ENCODE data around the gene SHLD2. TPM values are rescaled to one million over a fixed set of nuclear protein-coding genes. Genes with fewer than 3 reads are reported as not detected.
"Not testable (repeated sequence)": the region's sequence is repeated elsewhere in the genome, so short reads cannot be mapped to it uniquely, and the experiment has no call there.

The SHLD2 gene
- total RNA-seq, 1 donor from 2014 or later: 19.3 TPM

DNA sequence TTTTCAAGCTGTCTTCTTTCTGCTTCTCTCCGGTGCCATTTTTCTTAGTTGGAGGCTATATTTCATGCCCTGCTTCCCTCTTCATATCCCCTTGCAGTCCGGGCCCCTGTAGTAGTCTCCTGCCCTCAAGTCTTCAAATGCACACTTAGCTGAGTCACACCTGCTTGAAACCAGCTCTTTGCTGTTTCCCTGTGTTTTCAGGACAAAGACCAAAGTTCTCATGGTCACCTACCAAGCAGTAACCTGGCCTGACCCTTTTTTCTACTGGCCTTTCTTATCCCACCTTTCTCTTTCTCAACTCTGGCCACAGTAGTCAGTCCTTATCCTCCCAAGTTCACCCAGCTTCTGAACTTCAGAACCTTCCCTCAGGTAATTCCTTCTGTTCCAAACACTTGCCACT, 28.8 kb upstream of the SHLD2 start:
- no peaks in the 10 kb centered on the region for H3K27me3 ChIP-seq (ENCODE audit: control insufficient read depth in 3 of 3, insufficient read depth in 3 of 3, low read length in 3 of 3)
- no peaks in the 10 kb centered on the region for H3K4me1 ChIP-seq (ENCODE audit: control insufficient read depth in 3 of 3, insufficient read depth in 3 of 3, low read length in 3 of 3)
- no peak overlapping the region for H3K9ac ChIP-seq (ENCODE audit: low read depth in 1 of 3, low read length in 3 of 3)
- H3K4me3 ChIP-seq (ENCODE audit: low read length in 3 of 3): no peak overlapping the region
- H3K9me3 ChIP-seq (ENCODE audit: control insufficient read depth in 3 of 3, low read length in 3 of 3): no peaks in the 10 kb centered on the region
- peaks cover 11 to 50% (median 33%) of the 10 kb centered on the region in 3 donors for H3K36me3 ChIP-seq (ENCODE audit: control insufficient read depth in 3 of 3, insufficient read depth in 3 of 3, low read length in 3 of 3)
- H3K27ac ChIP-seq (ENCODE audit: low read depth, low read length): no peak overlapping the region

DNA sequence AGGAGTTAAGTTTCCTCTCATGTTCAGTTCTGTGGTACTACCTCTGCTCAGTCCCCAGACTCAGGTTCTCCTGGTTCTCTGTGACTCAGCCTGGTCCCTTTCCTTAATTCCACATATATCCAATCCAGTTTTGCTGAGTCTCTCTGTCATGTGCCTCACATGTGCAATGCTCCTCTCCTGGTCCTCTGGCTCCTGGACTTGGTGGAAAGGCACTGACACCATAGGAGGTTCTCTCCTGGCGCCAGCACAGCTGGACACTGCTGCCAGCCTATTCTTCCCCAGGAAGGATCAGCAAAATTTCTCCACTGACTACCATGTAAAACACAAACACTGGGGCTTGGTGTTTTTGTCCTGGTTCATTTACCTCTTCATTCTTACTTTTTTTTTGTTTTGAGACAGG, 28.1 kb upstream of the SHLD2 start:
- Histone ChIP-seq H3K36me3 (ENCODE audit: control insufficient read depth in 3 of 3, insufficient read depth in 3 of 3, low read length in 3 of 3) (peaks cover 8 to 46% (median 34%) of the 10 kb centered on the region in 3 donors), H3K4me1 (ENCODE audit: control insufficient read depth in 3 of 3, insufficient read depth in 3 of 3, low read length in 3 of 3) (no peaks in the 10 kb centered on the region), H3K9me3 (ENCODE audit: control insufficient read depth in 3 of 3, low read length in 3 of 3) (no peaks in the 10 kb centered on the region), H3K27ac (ENCODE audit: low read depth, low read length) (no peak overlapping the region), H3K9ac (ENCODE audit: low read depth in 1 of 3, low read length in 3 of 3) (no peak overlapping the region), H3K27me3 (ENCODE audit: control insufficient read depth in 3 of 3, insufficient read depth in 3 of 3, low read length in 3 of 3) (no peaks in the 10 kb centered on the region), H3K4me3 (ENCODE audit: low read length in 3 of 3) (no peak overlapping the region)

DNA sequence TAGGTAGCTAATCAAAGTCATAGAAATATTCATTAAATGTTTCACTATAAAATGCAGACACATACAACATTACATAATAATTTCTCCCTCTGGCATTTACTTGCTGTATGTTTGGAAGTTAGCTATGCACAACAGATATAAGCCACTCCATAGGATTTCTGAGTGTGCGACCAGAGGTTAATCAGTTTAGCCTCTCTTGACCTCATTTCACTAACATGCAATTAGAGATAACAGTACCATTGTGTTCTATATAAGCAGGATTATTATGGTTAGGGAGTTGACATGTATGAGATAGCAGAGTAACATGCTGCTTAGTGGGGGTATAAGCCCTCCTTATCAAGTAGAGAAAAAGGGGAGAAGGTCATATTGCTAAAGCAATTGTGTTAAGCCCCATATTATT, 26.7 kb upstream of the SHLD2 start:
- H3K4me3 ChIP-seq (ENCODE audit: low read length in 3 of 3): no peak overlapping the region
- no peaks in the 10 kb centered on the region for H3K27me3 ChIP-seq (ENCODE audit: control insufficient read depth in 3 of 3, insufficient read depth in 3 of 3, low read length in 3 of 3)
- no peaks in the 10 kb centered on the region for H3K9me3 ChIP-seq (ENCODE audit: control insufficient read depth in 3 of 3, low read length in 3 of 3)
- H3K9ac ChIP-seq (ENCODE audit: low read depth in 1 of 3, low read length in 3 of 3): no peak overlapping the region
- H3K4me1 ChIP-seq (ENCODE audit: control insufficient read depth in 3 of 3, insufficient read depth in 3 of 3, low read length in 3 of 3): no peaks in the 10 kb centered on the region
- H3K36me3 ChIP-seq (ENCODE audit: control insufficient read depth in 3 of 3, insufficient read depth in 3 of 3, low read length in 3 of 3): peaks cover 10 to 45% (median 40%) of the 10 kb centered on the region in 3 donors
- H3K27ac ChIP-seq (ENCODE audit: low read depth, low read length): no peak overlapping the region

DNA sequence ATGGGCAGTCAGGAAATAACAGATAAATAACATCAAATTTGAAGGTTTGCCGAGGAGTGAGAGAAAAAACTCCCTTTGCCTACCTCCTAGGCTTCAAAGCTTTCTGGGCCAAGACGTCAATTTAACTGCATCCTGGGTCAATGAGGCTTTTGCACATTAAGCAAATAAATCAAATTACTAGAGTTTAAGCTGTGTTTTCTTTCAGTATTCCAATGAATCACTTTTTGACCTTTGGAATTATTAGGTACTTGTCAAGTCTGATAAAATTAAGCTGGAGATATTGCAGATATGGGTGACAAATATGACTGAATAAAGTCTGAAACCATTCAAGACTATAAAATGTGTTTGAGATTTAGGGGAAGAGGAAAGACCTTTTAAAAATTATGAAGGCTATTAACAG, 22.6 kb upstream of the SHLD2 start:
- Histone ChIP-seq H3K4me3 (ENCODE audit: low read length in 3 of 3) (no peak overlapping the region), H3K9ac (ENCODE audit: low read depth in 1 of 3, low read length in 3 of 3) (no peak overlapping the region), H3K4me1 (ENCODE audit: control insufficient read depth in 3 of 3, insufficient read depth in 3 of 3, low read length in 3 of 3) (no peaks in the 10 kb centered on the region), H3K27me3 (ENCODE audit: control insufficient read depth in 3 of 3, insufficient read depth in 3 of 3, low read length in 3 of 3) (no peaks in the 10 kb centered on the region), H3K36me3 (ENCODE audit: control insufficient read depth in 3 of 3, insufficient read depth in 3 of 3, low read length in 3 of 3) (peaks cover 6 to 22% (median 14%) of the 10 kb centered on the region in 3 donors), H3K27ac (ENCODE audit: low read depth, low read length) (no peak overlapping the region), H3K9me3 (ENCODE audit: control insufficient read depth in 3 of 3, low read length in 3 of 3) (no peaks in the 10 kb centered on the region)

DNA sequence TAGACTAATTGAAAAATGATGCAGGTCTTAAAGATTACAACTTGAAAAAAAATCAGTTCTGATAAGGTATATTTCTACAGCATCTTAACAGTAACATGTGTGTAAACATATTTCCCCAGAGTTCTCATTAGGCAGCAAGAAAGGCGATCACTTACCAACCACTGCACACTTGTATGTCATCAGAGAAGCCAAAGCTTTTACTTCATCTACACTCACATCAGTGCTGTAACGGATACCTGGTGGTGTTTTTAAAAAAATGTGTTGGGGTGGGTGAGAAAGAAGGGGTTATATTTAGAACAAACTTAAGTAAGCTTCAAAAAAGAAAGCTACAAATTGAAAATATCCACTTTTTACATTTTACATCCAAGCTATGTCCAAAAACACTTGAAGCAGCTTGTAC, 18.6 kb upstream of the SHLD2 start:
- not testable (repeated sequence) for H3K36me3 ChIP-seq (ENCODE audit: control insufficient read depth in 3 of 3, insufficient read depth in 3 of 3, low read length in 3 of 3); H3K9ac ChIP-seq (ENCODE audit: low read depth in 1 of 3, low read length in 3 of 3); H3K27ac ChIP-seq (ENCODE audit: low read depth, low read length); H3K4me1 ChIP-seq (ENCODE audit: control insufficient read depth in 3 of 3, insufficient read depth in 3 of 3, low read length in 3 of 3); H3K27me3 ChIP-seq (ENCODE audit: control insufficient read depth in 3 of 3, insufficient read depth in 3 of 3, low read length in 3 of 3); H3K9me3 ChIP-seq (ENCODE audit: control insufficient read depth in 3 of 3, low read length in 3 of 3); H3K4me3 ChIP-seq (ENCODE audit: low read length in 3 of 3)

DNA sequence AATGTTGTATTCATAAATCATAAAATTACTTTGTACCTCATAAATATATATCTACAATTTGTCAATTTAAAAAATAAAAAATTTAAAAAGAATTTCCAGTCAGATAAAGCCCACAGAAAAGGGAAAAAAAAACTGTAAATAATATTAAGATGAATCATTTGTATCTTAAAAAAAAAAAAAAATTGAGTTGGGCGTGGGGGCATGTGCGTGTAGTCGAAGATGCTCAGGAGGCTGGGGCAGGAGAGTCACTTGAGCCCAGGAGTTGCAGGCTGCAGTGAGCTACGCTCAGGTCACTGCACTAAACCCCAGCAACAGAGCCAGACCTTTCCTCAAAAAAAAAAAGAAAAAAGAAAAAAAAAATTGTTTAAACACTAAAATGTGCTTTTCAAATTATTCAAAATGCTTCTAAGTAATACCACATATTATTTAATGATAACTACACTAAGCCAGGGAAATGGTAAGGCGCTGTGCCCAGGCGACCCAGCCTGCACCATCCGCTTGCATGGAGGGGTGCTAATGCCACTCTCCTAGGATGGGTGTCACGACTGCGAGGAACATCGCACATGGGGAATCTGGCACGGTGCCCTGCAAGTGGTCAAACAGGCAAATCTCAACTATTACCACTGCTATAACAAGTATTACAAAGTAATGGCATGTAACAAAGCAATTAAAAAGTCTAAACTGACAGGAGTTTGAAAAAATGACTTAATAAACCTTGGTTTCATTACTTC, 15.7 kb upstream of the SHLD2 start:
- H3K27ac ChIP-seq (ENCODE audit: low read depth, low read length): no peak overlapping the region
- H3K9ac ChIP-seq (ENCODE audit: low read depth in 1 of 3, low read length in 3 of 3): no peak overlapping the region
- H3K4me3 ChIP-seq (ENCODE audit: low read length in 3 of 3): no peak overlapping the region
- H3K27me3 ChIP-seq (ENCODE audit: control insufficient read depth in 3 of 3, insufficient read depth in 3 of 3, low read length in 3 of 3): no peaks in the 10 kb centered on the region
- H3K36me3 ChIP-seq (ENCODE audit: control insufficient read depth in 3 of 3, insufficient read depth in 3 of 3, low read length in 3 of 3): peaks cover 0 to 1% (median 0%) of the 10 kb centered on the region in 3 donors
- no peaks in the 10 kb centered on the region for H3K9me3 ChIP-seq (ENCODE audit: control insufficient read depth in 3 of 3, low read length in 3 of 3)
- peaks cover 0 to 3% (median 3%) of the 10 kb centered on the region in 3 donors for H3K4me1 ChIP-seq (ENCODE audit: control insufficient read depth in 3 of 3, insufficient read depth in 3 of 3, low read length in 3 of 3)

DNA sequence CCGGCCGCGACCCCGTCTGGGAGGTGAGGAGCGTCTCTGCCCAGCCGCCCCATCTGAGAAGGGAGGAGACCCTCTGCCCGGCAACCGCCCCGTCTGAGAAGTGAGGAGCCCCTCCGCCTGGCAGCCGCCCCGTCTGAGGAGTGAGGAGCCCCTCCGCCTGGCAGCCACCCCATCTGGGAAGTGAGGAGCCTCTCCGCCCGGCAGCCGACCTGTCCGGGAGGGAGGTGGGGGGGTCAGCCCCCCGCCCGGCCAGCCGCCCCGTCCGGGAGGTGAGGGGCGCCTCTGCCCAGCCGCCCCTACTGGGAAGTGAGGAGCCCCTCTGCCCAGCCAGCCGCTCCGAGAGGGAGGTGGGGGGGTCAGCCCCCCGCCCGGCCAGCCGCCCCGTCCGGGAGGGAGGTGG, 14.4 kb upstream of the SHLD2 start:
- H3K9me3 ChIP-seq (ENCODE audit: control insufficient read depth in 3 of 3, low read length in 3 of 3); H3K27me3 ChIP-seq (ENCODE audit: control insufficient read depth in 3 of 3, insufficient read depth in 3 of 3, low read length in 3 of 3); H3K4me1 ChIP-seq (ENCODE audit: control insufficient read depth in 3 of 3, insufficient read depth in 3 of 3, low read length in 3 of 3); H3K27ac ChIP-seq (ENCODE audit: low read depth, low read length); H3K9ac ChIP-seq (ENCODE audit: low read depth in 1 of 3, low read length in 3 of 3); H3K36me3 ChIP-seq (ENCODE audit: control insufficient read depth in 3 of 3, insufficient read depth in 3 of 3, low read length in 3 of 3); H3K4me3 ChIP-seq (ENCODE audit: low read length in 3 of 3): not testable (repeated sequence)

DNA sequence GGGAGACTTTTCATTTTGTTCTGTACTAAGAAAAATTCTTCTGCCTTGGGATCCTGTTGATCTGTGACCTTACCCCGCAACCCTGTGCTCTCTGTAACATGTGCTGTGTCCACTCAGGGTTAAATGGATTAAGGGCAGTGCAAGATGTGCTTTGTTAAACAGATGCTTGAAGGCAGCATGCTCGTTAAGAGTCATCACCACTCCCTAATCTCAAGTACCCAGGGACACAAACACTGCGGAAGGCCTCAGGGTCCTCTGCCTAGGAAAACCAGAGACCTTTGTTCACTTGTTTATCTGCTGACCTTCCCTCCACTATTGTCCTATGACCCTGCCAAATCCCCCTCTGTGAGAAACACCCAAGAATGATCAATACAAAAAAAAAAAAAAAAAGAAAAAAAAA, 13.4 kb upstream of the SHLD2 start:
- H3K9me3 ChIP-seq (ENCODE audit: control insufficient read depth in 3 of 3, low read length in 3 of 3); H3K27me3 ChIP-seq (ENCODE audit: control insufficient read depth in 3 of 3, insufficient read depth in 3 of 3, low read length in 3 of 3); H3K4me1 ChIP-seq (ENCODE audit: control insufficient read depth in 3 of 3, insufficient read depth in 3 of 3, low read length in 3 of 3); H3K4me3 ChIP-seq (ENCODE audit: low read length in 3 of 3); H3K9ac ChIP-seq (ENCODE audit: low read depth in 1 of 3, low read length in 3 of 3); H3K36me3 ChIP-seq (ENCODE audit: control insufficient read depth in 3 of 3, insufficient read depth in 3 of 3, low read length in 3 of 3); H3K27ac ChIP-seq (ENCODE audit: low read depth, low read length): not testable (repeated sequence)

DNA sequence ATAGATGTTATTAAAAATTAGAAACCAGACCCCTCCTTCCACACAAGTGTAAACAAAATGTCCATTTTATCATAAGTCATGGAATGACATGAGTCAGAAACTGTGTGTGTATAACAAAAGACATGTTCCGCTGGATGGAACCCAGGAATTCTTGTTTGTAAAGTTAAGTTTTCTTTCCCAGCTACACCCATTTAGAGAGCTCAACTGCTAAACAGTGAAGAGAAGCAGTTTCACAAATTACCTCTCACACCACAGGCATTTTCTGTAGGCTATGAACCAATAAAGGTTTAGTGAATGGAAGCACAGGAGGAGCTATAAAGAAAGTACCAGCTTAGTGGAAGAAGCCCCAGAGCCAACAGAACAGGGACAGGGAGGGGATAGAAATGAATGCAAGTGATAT, 12.8 kb upstream of the SHLD2 start:
- H3K36me3 ChIP-seq (ENCODE audit: control insufficient read depth in 3 of 3, insufficient read depth in 3 of 3, low read length in 3 of 3); H3K4me1 ChIP-seq (ENCODE audit: control insufficient read depth in 3 of 3, insufficient read depth in 3 of 3, low read length in 3 of 3); H3K27me3 ChIP-seq (ENCODE audit: control insufficient read depth in 3 of 3, insufficient read depth in 3 of 3, low read length in 3 of 3); H3K9ac ChIP-seq (ENCODE audit: low read depth in 1 of 3, low read length in 3 of 3); H3K9me3 ChIP-seq (ENCODE audit: control insufficient read depth in 3 of 3, low read length in 3 of 3); H3K4me3 ChIP-seq (ENCODE audit: low read length in 3 of 3); H3K27ac ChIP-seq (ENCODE audit: low read depth, low read length): not testable (repeated sequence)

DNA sequence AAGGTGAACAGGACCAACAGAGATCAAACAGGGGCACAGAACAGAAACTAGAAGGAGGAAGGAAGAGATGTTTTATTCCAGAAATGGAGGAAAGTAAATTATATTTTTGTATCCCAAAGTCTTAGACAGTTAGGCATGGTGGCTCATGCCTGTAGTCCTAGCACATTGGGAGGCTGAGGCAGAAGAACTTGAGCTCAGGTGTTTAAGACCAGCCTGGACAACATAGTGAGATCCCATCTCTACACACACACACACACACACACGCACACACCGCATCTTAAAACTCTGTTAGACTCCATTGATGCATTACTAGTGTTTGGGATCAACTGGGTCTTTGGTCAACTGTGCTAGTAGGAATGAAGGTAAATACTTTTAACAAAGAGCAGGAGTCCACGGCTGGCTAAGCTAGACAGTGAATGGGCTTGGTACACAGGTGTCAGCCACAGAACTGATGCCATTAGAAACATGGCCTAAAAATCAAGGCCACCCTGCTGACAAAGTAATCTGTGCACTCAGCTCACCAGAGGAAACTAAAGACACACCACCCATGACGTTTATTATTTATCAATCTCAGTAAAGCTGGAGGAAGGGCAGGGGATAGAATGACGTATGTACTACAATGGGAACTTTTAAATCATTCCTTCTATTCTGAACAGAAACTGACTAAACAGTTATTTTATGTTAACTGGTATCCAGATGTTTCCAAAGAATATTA, 11.3 kb upstream of the SHLD2 start:
- H3K27ac ChIP-seq (ENCODE audit: low read depth, low read length): peak overlapping the region; percentile 59

More for the DNA sequence above, 11.3 kb upstream of the SHLD2 start:
- H3K27me3 ChIP-seq (ENCODE audit: control insufficient read depth in 3 of 3, insufficient read depth in 3 of 3, low read length in 3 of 3); H3K4me3 ChIP-seq (ENCODE audit: low read length in 3 of 3); H3K4me1 ChIP-seq (ENCODE audit: control insufficient read depth in 3 of 3, insufficient read depth in 3 of 3, low read length in 3 of 3); H3K9ac ChIP-seq (ENCODE audit: low read depth in 1 of 3, low read length in 3 of 3); H3K9me3 ChIP-seq (ENCODE audit: control insufficient read depth in 3 of 3, low read length in 3 of 3); H3K36me3 ChIP-seq (ENCODE audit: control insufficient read depth in 3 of 3, insufficient read depth in 3 of 3, low read length in 3 of 3): not testable (repeated sequence)

Measured in skeletal muscle tissue (tissue), 4 donors.